K562 (cell line): ENCODE results near the gene FKRP. TPM values are rescaled to one million over a fixed set of nuclear protein-coding genes. Genes with fewer than 3 reads are reported as not detected.
"Not testable (repeated sequence)": the region's sequence is repeated elsewhere in the genome, so short reads cannot be mapped to it uniquely, and the experiment has no call there.

ENCODE experiments used
- ATAC-seq: fragments of 200-7000 bp; cut with Tn5 transposase; 3 replicates; pipeline ENCODE4 v1.9.1; 2020; ENCODE audit warnings: moderate library complexity
- BruUV-seq: library from RNA; stranded (reverse); fragments of 400-500 nt; replicated peaks from 2 replicates; lab custom pipeline; 2021; lab: Mats Ljungman, UMichigan
- CTCF ChIA-PET: fragments of 300-600 bp; formaldehyde crosslinking; extraction: SDS; loops from one replicate; lab custom pipeline; 2021; ENCODE audit warnings: low intra/inter-chr PET ratio; lab: Yijun Ruan, JAX
- POLR2A ChIA-PET: fragments of 300-600, 350-650 bp; sonication (Branson Sonifier 250); formaldehyde crosslinking; extraction: SDS; loops from one replicate; lab custom pipeline; 2021; ENCODE audit warnings: antibody characterized with exemption, inconsistent platforms; lab: Yijun Ruan, JAX
- DNase-seq, 4 experiments: peaks; one replicate each; pipeline versions ENCODE4 v3.0.0 to v3.0.0-alpha.2; 2011 to 2018; ENCODE audit warnings: low spot score in 3 of 4, mixed read lengths in 3 of 4; ENCODE audit errors: extremely low read depth in 1 of 4
- FAIRE-seq: peaks from 2 replicates; lab custom pipeline; 2011; peaks lifted over from hg19 to GRCh38; lab: Jason Lieb, UNC
- H2AFZ ChIP-seq: 2 replicates; pipeline ENCODE4 v1.6.0; 2011; ENCODE audit warnings: low read depth, low read length, control low read depth, inconsistent platforms
- H3K27ac ChIP-seq: fragments of 200-600 bp; 3 replicates; pipeline ENCODE4 v1.8.0; 2011; ENCODE audit warnings: low read depth, mild to moderate bottlenecking, control low read depth, inconsistent platforms, low read length, moderate library complexity, mixed read lengths; ENCODE audit errors: extremely low read depth
- H3K27me3 ChIP-seq, 2 experiments: fragments of 300-600 bp in 1 of 2; 2 replicates in 1 of 2; 3 replicates in 1 of 2; pipeline versions ENCODE4 v1.6.0 to v1.8.0; 2011; ENCODE audit warnings: inconsistent platforms in 2 of 2, low read length in 2 of 2, mild to moderate bottlenecking in 1 of 2, mixed read lengths in 1 of 2, moderate library complexity in 1 of 2; ENCODE audit not compliant: control insufficient read depth in 2 of 2, insufficient read depth in 2 of 2
- H3K36me3 ChIP-seq: fragments of 300-600 bp; 3 replicates; pipeline ENCODE4 v1.8.0; 2011; ENCODE audit warnings: mild to moderate bottlenecking, low read length, inconsistent platforms; ENCODE audit not compliant: control insufficient read depth, insufficient read depth
- H3K4me1 ChIP-seq, 2 experiments: fragments of 200-600 bp in 1 of 2; replicated peaks in 1 of 2; 2 replicates in 1 of 2; 3 replicates in 1 of 2; pipeline versions ENCODE4 v1.5.1 to v1.8.0; 2011; ENCODE audit warnings: inconsistent platforms in 2 of 2, low read length in 2 of 2, mild to moderate bottlenecking in 1 of 2, mixed read lengths in 1 of 2, moderate library complexity in 1 of 2; ENCODE audit not compliant: control insufficient read depth in 2 of 2, insufficient read depth in 2 of 2
- H3K4me2 ChIP-seq: 2 replicates; pipeline ENCODE4 v1.6.1; 2011; ENCODE audit warnings: low read length, control low read depth, inconsistent platforms, mixed read lengths; ENCODE audit not compliant: insufficient read depth
- H3K4me3 ChIP-seq: fragments of 200-600 bp; sonication (generic), shearing (Covaris generic); 2 replicates; pipeline ENCODE4 v1.5.1; 2016; ENCODE audit warnings: control low read depth, inconsistent platforms
- H3K79me2 ChIP-seq: fragments of 200-600 bp; 3 replicates; pipeline ENCODE4 v1.8.0; 2011; ENCODE audit warnings: low read length, inconsistent platforms; ENCODE audit not compliant: control insufficient read depth, insufficient read depth
- H3K9ac ChIP-seq, 2 experiments: 2 replicates each; pipeline versions ENCODE4 v1.6.0 to v1.6.1; 2011; ENCODE audit warnings: low read depth in 2 of 2, low read length in 2 of 2, control low read depth in 1 of 2, inconsistent platforms in 1 of 2, mild to moderate bottlenecking in 1 of 2, mixed read lengths in 1 of 2; ENCODE audit not compliant: insufficient read depth in 1 of 2
- H3K9me1 ChIP-seq: one replicate; pipeline ENCODE4 v1.6.0; 2011; ENCODE audit warnings: inconsistent platforms, mild to moderate bottlenecking, low read length, moderate library complexity; ENCODE audit not compliant: control insufficient read depth, insufficient read depth
- H3K9me3 ChIP-seq: replicated peaks from 2 replicates; pipeline ENCODE4 v1.5.1; 2011; ENCODE audit warnings: low read depth, low read length, inconsistent platforms; ENCODE audit not compliant: control insufficient read depth, insufficient read depth
- H4K20me1 ChIP-seq: replicated peaks from 2 replicates; pipeline ENCODE4 v1.6.1; 2011; ENCODE audit warnings: low read length, inconsistent platforms, mixed read lengths; ENCODE audit not compliant: control insufficient read depth, insufficient read depth
- ATF3 ChIP-seq, 2 experiments: fragments of 450-650 bp in 1 of 2; sonication (generic) in 1 of 2; formaldehyde crosslinking in 1 of 2; IDR thresholded peaks in 1 of 2; conservative IDR thresholded peaks in 1 of 2; 2 replicates each; pipeline versions ENCODE4 v1.6.1 to v1.8.1; 2016 to 2023; ENCODE audit warnings: mild to moderate bottlenecking in 2 of 2, moderate library complexity in 2 of 2, inconsistent platforms in 1 of 2, missing genetic modification reagents in 1 of 2
- DPF2 ChIP-seq: fragments of 450-650 bp; IDR thresholded peaks from 2 replicates; pipeline ENCODE4 v1.6.1; 2016
- EGR1 ChIP-seq: fragments of 450-650 bp; conservative IDR thresholded peaks from 2 replicates; pipeline ENCODE4 v1.6.1; 2017; ENCODE audit warnings: mild to moderate bottlenecking
- WGBS: fragments of 100-300 bp; shearing (Covaris generic); methylation state at CpG from one replicate; pipeline ENCODE4 v1.1.6; 2016; ENCODE audit warnings: low coverage, mixed read lengths; ENCODE audit not compliant: insufficient coverage; ENCODE audit errors: missing lambda C conversion rate; 5-methylcytosine and 5-hydroxymethylcytosine counted together
- in situ Hi-C: fragments of 300-500 bp; cut with MboI; formaldehyde crosslinking; loops from 4 replicates; pipeline ENCODE4 v1.15.0; 2018; ENCODE audit warnings: inconsistent platforms, mixed read lengths
- intact Hi-C: fragments of 100-400 bp; cut with micrococcal nuclease; formaldehyde crosslinking; loops from 2 replicates; pipeline ENCODE4 v1.14.2; 2022
- polyA plus RNA-seq, 8 experiments: library from polyadenylated mRNA; depleted of rRNA in 4 of 8; stranded (reverse) in 5 of 8; unstranded in 3 of 8; fragments of >200 nt; fragmentation: Nextera tagmentation in 2 of 8; fragmentation: Illumina TruSeq in 1 of 8; extraction: Ambion mirVana in 2 of 8; extraction: Trizol in 1 of 8; gene quantifications; 2 replicates each; pipeline versions ENCODE4 v1.2.1 to v1.2.3, GENCODE V29; 2011 to 2014; ENCODE audit warnings: inconsistent platforms in 1 of 8, missing spikeins in 1 of 8
- total RNA-seq, 7 experiments: library from RNA; depleted of rRNA in 6 of 7; stranded (reverse); fragments of >200 nt in 6 of 7; fragmentation: Illumina TruSeq in 2 of 7; extraction: Trizol in 2 of 7; gene quantifications; 2 replicates each; pipeline versions ENCODE4 v1.2.1 to v1.2.3, GENCODE V29; 2011 to 2021; ENCODE audit warnings: low replicate concordance in 1 of 7
- TF ChIP-seq, protein P1 (sequence below): fragments of 450-650 bp; IDR thresholded peaks from one replicate; pipeline ENCODE4 v1.6.1; 2018; ENCODE audit warnings: mild to moderate bottlenecking, moderate library complexity; ENCODE audit not compliant: partially characterized antibody

Gene FKRP
- total and polyA plus RNA-seq, 9 of the 15 experiments (the other 6 are each of a cell fraction or from before 2014, with no cell fraction given), result 0.68 to 16.1 (median 6.5) TPM

- TF ChIP-seq, protein P1, sequence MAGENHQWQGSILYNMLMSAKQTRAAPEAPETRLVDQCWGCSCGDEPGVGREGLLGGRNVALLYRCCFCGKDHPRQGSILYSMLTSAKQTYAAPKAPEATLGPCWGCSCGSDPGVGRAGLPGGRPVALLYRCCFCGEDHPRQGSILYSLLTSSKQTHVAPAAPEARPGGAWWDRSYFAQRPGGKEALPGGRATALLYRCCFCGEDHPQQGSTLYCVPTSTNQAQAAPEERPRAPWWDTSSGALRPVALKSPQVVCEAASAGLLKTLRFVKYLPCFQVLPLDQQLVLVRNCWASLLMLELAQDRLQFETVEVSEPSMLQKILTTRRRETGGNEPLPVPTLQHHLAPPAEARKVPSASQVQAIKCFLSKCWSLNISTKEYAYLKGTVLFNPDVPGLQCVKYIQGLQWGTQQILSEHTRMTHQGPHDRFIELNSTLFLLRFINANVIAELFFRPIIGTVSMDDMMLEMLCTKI, result no peak
These were observed 14.5 kb downstream of the FKRP start (continued) for GRCh38 chr19:46760363-46760762.

- H3K27ac ChIP-seq; in situ Hi-C loops; CTCF ChIA-PET; H3K27me3 ChIP-seq; H3K9me1 ChIP-seq; DNase-seq; H4K20me1 ChIP-seq; H3K9ac ChIP-seq; FAIRE-seq; H3K4me2 ChIP-seq; H2AFZ ChIP-seq; H3K9me3 ChIP-seq; intact Hi-C loops; H3K79me2 ChIP-seq; H3K36me3 ChIP-seq; H3K4me3 ChIP-seq; BruUV-seq; ATAC-seq; TF ChIP-seq ATF3 (CRISPR knock-in tag; conservative IDR thresholded peaks at IDR 0.05): not testable (repeated sequence)
- POLR2A ChIA-PET, result interaction anchor here (0.9 to 1.5 kb wide), 2 partner anchors 25 to 26 kb away, joined by 3 to 4 read pairs; no protein-coding TSS in a partner anchor
- 47% methylated on average over 2 of the region's 4 CpGs for WGBS
- TF ChIP-seq ATF3 (IDR thresholded peaks at IDR 0.05) (peak; percentile 26), DPF2 (peak; percentile 39; the same call in 1 of the 2 replicates), EGR1 (peak; percentile 41; the same call in 1 of the 2 replicates)
- H3K4me1 ChIP-seq, result peaks cover 2 to 13% of the 10 kb centered on the region in 2 experiments; a peak in 4 of 5 replicates
These were observed 15.0 kb downstream of the FKRP start for GRCh38 chr19:46760897-46761296.
